KBM-7 (cell line): ENCODE results near the gene CALHM4.
"Not testable (repeated sequence)": the region's sequence is repeated elsewhere in the genome, so short reads cannot be mapped to it uniquely, and the experiment has no call there.

Source experiments
- DNase-seq: peaks from one replicate; pipeline ENCODE4 v3.0.0-alpha.2; 2015
- in situ Hi-C: fragments of 300-500 bp; cut with MboI; formaldehyde crosslinking; loops from 2 replicates; pipeline ENCODE4 v1.14.3; 2020; ENCODE audit warnings: low sequenced_read_pairs, low pct_unique_long_range_greater_than_20kb, mixed read lengths

CALHM4 gene

GRCh38 chr6:116570856-116571682 is 17.5 kb downstream of the CALHM4 start, which contains the start of gene RWDD1:
Gene RWDD1, plus strand, starts transcription at chr6:116571504. Its CDS starts 79 bp downstream, at chr6:116571583.
- peak; percentile 99 for DNase-seq
- in situ Hi-C loops, result no loop called here

GRCh38 chr6:116571683-116572000 is 18.1 kb downstream of the CALHM4 start:
- in situ Hi-C loops, result no loop called here
- no peak for DNase-seq

GRCh38 chr6:116572162-116572561 is 18.6 kb downstream of the CALHM4 start:
- DNase-seq, result peak; percentile 24
- in situ Hi-C loops, result no loop called here

DNA sequence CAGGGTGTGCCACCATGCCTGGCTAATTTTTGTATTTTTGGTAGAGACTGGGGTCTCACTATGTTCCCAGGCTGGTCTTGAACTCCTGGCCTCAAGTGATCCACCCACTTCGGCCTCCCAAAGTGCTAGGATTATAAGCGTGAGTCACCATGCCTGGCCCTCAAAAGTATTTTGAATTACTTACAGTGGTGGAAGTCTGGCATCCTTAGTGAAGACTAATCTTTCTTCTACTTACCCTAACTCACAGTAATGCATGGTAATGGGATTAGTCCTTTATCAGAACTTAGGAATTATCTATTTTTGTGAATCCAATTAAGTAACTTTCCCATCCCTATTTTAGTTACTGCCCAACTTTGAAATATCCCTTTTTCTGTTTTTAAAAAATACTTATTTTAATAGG is 21.7 kb downstream of the CALHM4 start:
- in situ Hi-C loops, result no loop called here
- DNase-seq, result no peak

DNA sequence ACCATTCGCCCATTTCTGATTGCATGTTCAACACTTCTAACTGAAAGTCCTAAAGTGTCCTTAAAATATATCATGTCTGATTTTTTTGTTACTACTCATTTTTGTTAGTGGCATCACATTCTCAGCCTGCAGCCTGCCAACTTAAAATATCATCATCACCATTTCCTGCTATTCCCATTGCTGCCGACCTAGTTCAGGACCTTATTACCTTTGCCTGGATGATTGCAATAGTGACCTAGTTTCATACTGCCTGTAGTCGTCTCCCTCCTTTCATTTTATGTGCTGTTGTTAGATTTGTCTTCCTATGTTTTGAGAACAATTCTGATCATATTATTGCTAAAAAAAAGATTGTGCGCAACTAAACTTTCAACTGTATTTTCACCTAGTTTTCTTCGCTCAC is 23.9 kb downstream of the CALHM4 start:
- in situ Hi-C loops, result no loop called here
- DNase-seq, result no peak

- in situ Hi-C loops, result no loop called here
- DNase-seq, result no peak
Measured at GRCh38 chr6:116578335-116578734, 24.8 kb downstream of the CALHM4 start.

DNA sequence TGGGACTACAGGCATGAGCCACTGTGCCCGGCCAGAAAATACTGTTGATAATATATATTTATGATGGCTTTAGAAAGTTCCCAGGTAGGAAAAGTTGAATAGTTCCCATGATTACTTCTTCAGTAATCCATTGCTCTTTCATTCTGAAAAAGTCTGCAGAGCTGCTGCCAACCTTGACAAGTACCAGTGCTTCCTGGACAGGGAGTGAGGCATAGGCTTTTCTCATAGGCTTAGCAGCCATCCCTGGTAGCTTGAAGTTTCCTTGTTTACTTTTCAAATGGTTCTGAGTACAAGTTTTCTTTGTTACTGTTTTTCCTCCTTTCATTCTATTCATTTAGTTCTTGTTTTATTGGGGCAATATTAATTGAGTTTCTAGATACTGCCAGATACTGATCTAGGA is 25.6 kb downstream of the CALHM4 start:
- in situ Hi-C loops, result no loop called here
- DNase-seq, result no peak

DNA sequence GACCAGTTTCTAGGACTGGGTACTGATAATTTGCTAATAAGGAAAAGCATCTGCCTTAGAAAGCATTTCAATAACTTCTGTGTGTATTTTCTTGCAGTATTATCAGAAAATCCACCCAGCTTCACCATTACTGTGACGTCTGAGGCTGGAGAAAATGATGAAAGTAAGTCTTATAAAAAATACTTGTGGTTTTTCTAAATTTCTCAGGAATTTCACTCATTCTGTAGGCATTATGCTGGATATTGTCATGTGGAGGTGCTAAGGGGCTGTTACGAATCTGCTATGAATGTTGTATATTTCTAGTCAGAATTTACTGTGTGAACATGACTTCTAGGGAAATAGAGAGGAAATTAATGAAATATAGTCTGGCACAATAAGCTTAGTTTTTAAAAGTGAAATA is 26.6 kb downstream of the CALHM4 start:
- no peak for DNase-seq
- in situ Hi-C loops, result no loop called here

DNA sequence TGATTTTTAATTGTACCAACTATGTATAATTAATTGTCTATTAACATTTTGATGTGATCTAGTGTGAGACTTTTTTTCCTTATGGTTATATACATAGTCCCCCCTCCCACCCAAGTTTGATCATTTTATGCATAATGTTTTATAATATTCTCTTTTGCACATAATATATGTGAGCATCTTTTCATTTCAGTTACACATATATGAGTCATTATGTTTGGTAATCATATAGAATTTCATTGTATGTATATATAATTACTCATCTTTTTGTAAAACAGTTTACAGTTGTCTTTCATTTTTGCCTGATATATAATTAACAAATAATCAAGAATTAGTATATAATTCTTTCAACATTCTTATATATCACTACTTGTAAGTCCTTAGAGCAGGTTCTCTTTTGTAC is 32.7 kb downstream of the CALHM4 start:
- in situ Hi-C loops, result no loop called here

DNA sequence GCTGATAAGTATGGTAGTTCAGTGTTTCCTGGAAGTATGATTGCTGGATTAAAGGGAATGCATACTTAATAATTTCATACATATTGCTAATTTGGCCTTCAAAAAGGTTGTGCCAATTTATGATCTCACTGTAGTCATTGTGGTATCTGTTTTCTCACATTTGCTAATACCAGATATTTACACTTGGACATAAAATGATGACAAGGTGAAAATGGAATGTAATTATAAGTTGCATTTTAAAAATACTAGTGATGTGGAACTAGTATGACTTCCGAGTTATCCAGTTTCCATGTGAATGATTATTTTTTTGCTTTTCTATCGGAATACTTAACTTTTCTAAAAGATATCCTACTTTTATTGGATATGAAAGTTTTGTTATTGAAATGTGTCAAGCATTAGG is 33.2 kb downstream of the CALHM4 start:
- DNase-seq, result no peak
- in situ Hi-C loops, result no loop called here

More for the DNA sequence above, 32.7 kb downstream of the CALHM4 start:
- no peak for DNase-seq

DNA sequence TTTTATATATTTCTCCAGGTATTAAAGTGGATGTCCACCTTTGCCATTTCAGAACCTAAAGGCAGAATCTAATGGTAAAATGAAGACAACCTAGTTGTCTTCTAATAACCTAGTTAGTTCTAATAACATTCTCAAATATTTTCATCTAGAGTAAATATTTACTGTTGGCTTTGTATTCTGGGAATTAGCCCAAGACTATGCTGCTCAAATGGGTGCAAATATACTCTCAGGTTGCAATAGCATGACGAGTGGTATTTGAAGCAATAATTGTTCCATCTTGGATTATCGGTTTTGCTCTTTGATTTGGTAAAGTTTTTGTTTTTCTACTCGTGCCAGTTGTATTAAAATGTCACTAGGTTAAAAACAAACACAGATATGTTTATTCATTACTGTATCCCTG is 41.7 kb downstream of the CALHM4 start:
- no peak for DNase-seq
- in situ Hi-C loops, result no loop called here

DNA sequence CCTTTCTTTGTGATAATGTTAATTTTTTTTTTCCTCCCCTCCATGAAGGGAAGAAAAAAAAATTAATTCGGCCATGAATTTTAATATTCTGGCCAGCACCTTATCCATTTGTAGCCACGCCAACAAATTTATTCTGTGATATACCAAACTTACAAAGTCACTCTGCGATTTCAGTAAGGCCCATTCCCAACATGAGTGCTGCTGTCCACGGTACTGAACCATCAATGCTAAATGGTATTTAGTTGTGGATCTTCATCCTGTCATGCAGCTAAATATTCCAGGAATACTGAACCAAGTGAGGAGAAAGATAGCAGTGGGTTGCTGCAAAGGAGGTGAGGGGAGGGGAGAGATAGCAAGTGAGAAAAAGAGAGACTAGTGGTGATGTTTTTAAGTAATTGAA is 43.3 kb downstream of the CALHM4 start:
- in situ Hi-C loops, result no loop called here
- DNase-seq, result peak; percentile 18

GRCh38 chr6:116603916-116604315 is 50.4 kb downstream of the CALHM4 start:
- in situ Hi-C loops, DNase-seq: not testable (repeated sequence)

- DNase-seq, in situ Hi-C loops: not testable (repeated sequence)
Measured at GRCh38 chr6:116604868-116605267, 51.3 kb downstream of the CALHM4 start.

DNA sequence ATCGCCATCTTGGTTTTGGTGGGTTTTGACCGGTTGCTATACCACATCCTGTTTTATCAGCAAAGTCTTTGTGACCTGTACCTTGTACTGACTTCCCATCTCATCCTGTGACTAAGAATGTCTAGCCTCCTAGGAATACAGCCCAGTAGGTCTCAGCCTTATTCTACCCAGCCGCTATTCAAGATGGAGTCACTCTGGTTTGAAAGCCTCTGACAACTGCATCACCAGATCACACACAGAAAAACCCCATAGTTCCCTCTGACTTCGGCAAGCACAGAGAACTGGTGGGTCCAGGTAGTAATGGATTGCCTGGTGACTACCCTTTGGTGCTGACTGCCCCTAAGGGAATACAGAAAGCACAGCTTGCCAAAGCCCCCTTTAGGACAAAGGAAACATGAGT is 52.4 kb downstream of the CALHM4 start:
- in situ Hi-C loops, result no loop called here
- DNase-seq, result no peak
